Cardiac muscle cell (in vitro differentiated cells and primary cell): ENCODE results near the gene NAA40. TPM values are rescaled to one million over a fixed set of nuclear protein-coding genes. Genes with fewer than 3 reads are reported as not detected.
"Not testable (repeated sequence)": the region's sequence is repeated elsewhere in the genome, so short reads cannot be mapped to it uniquely, and the experiment has no call there.

ENCODE experiments used
- DNase-seq, 2 donors: peaks; one replicate each; pipeline versions ENCODE4 v3.0.0 to v3.0.0-alpha.2; 2010 to 2017; ENCODE audit warnings: low read depth in 1 of 2, low spot score in 1 of 2
- H3K27ac ChIP-seq: fragments of 200-600 bp; sonication (generic); 2 replicates; pipeline ENCODE4 v1.5.1; 2016
- H3K27me3 ChIP-seq: fragments of 200-600 bp; sonication (generic); 2 replicates; pipeline ENCODE4 v1.6.0; 2016; ENCODE audit warnings: control low read depth
- H3K36me3 ChIP-seq: fragments of 200-600 bp; sonication (generic); 2 replicates; pipeline ENCODE4 v1.5.1; 2016; ENCODE audit warnings: control low read depth
- H3K4me1 ChIP-seq: fragments of 200-600 bp; sonication (generic); 2 replicates; pipeline ENCODE4 v1.8.1; 2017; ENCODE audit warnings: low read depth, mild to moderate bottlenecking, mixed run types
- H3K4me3 ChIP-seq: fragments of 200-600 bp; sonication (generic); 2 replicates; pipeline ENCODE4 v1.5.1; 2016; ENCODE audit warnings: mild to moderate bottlenecking
- H3K9me3 ChIP-seq: fragments of 200-600 bp; sonication (generic); 2 replicates; pipeline ENCODE4 v1.5.1; 2017; ENCODE audit warnings: low read depth, mild to moderate bottlenecking, control low read depth
- CTCF ChIP-seq: IDR thresholded peaks from 2 replicates; pipeline ENCODE4 v1.5.1; 2012; ENCODE audit warnings: low read depth, mild to moderate bottlenecking, low read length
- polyA plus RNA-seq: library from polyadenylated mRNA; unstranded; fragments of >200 nt; fragmentation: Nextera tagmentation; extraction: Ambion mirVana; gene quantifications from 2 replicates; pipeline ENCODE4 v1.2.1, GENCODE V29; 2016
- total RNA-seq: library from RNA; depleted of rRNA; stranded (reverse); fragments of >200 nt; gene quantifications from 2 replicates; pipeline ENCODE4 v1.2.3, GENCODE V29; 2016

The NAA40 gene
- total and polyA plus RNA-seq, 2 experiments from 2014 or later = 59.1 to 82.7 TPM

- Histone ChIP-seq H3K4me1 (no peaks in the 10 kb centered on the region), H3K9me3 (no peaks in the 10 kb centered on the region), H3K36me3 (peaks cover 41% of the 10 kb centered on the region), H3K27ac (no peak overlapping the region), H3K4me3 (no peak overlapping the region), H3K27me3 (no peaks in the 10 kb centered on the region)
- TF ChIP-seq CTCF = no peak
- DNase-seq = no peak
Observed at GRCh38 chr11:63951779-63952536, 13.2 kb downstream of the NAA40 start.

GRCh38 chr11:63952570-63952969 is 13.8 kb downstream of the NAA40 start:
- H3K36me3 ChIP-seq = peaks cover 37% of the 10 kb centered on the region
- no peak for TF ChIP-seq CTCF
- H3K4me1 ChIP-seq = no peaks in the 10 kb centered on the region
- H3K27me3 ChIP-seq = no peaks in the 10 kb centered on the region
- no peaks in the 10 kb centered on the region for H3K9me3 ChIP-seq
- DNase-seq = no peak
- no peak overlapping the region for H3K4me3 ChIP-seq
- no peak overlapping the region for H3K27ac ChIP-seq

GRCh38 chr11:63958008-63958407 is 19.2 kb downstream of the NAA40 start:
- Histone ChIP-seq H3K27me3 (no peaks in the 10 kb centered on the region), H3K9me3 (no peaks in the 10 kb centered on the region), H3K4me3 (no peak overlapping the region), H3K27ac (no peak overlapping the region), H3K4me1 (no peaks in the 10 kb centered on the region), H3K36me3 (peaks cover 31% of the 10 kb centered on the region)
- TF ChIP-seq CTCF = no peak
- DNase-seq = no peak

- TF ChIP-seq CTCF = no peak
- H3K9me3 ChIP-seq = no peaks in the 10 kb centered on the region
- peak in 1 of 2 donors; percentile 55 for DNase-seq
- H3K4me3 ChIP-seq = no peak overlapping the region
- no peaks in the 10 kb centered on the region for H3K27me3 ChIP-seq
- no peaks in the 10 kb centered on the region for H3K36me3 ChIP-seq
- H3K27ac ChIP-seq = no peak overlapping the region
- no peaks in the 10 kb centered on the region for H3K4me1 ChIP-seq
Observed at GRCh38 chr11:63961608-63962412, 23.0 kb downstream of the NAA40 start.

- not testable (repeated sequence) for H3K9me3 ChIP-seq, H3K4me3 ChIP-seq, H3K4me1 ChIP-seq, H3K27ac ChIP-seq, H3K36me3 ChIP-seq, H3K27me3 ChIP-seq, DNase-seq
Observed at GRCh38 chr11:63963895-63964294, 25.1 kb downstream of the NAA40 start.

GRCh38 chr11:63966444-63966843 is 27.6 kb downstream of the NAA40 start:
- Histone ChIP-seq H3K9me3 (no peaks in the 10 kb centered on the region), H3K36me3 (no peaks in the 10 kb centered on the region), H3K4me3 (no peak overlapping the region), H3K27ac (no peak overlapping the region), H3K4me1 (no peaks in the 10 kb centered on the region), H3K27me3 (no peaks in the 10 kb centered on the region)
- no peak for TF ChIP-seq CTCF
- DNase-seq = no peak
